Measurements from ENCODE around the gene EIF1B. TPM values are rescaled to one million over a fixed set of nuclear protein-coding genes. Genes with fewer than 3 reads are reported as not detected.

EIF1B gene
- total RNA-seq, 1 donor from 2014 or later, result 17.2 TPM

GRCh38 chr3:40307176-40307575, 2.3 kb upstream of the EIF1B start:
- H3K4me1 ChIP-seq (ENCODE audit: control insufficient read depth in 3 of 3, insufficient read depth in 3 of 3, low read length in 3 of 3), result peaks cover 13 to 37% (median 31%) of the 10 kb centered on the region in 3 donors
- no peak overlapping the region for H3K4me3 ChIP-seq (ENCODE audit: low read length in 3 of 3)
- peaks cover 0 to 12% (median 11%) of the 10 kb centered on the region in 3 donors for H3K36me3 ChIP-seq (ENCODE audit: control insufficient read depth in 3 of 3, insufficient read depth in 3 of 3, low read length in 3 of 3)
- H3K27me3 ChIP-seq (ENCODE audit: control insufficient read depth in 3 of 3, insufficient read depth in 3 of 3, low read length in 3 of 3), result no peaks in the 10 kb centered on the region
- no peak overlapping the region for H3K27ac ChIP-seq (ENCODE audit: low read depth, low read length)
- H3K9ac ChIP-seq (ENCODE audit: low read depth in 1 of 3, low read length in 3 of 3), result no peak overlapping the region
- H3K9me3 ChIP-seq (ENCODE audit: control insufficient read depth in 3 of 3, low read length in 3 of 3), result no peaks in the 10 kb centered on the region

DNA sequence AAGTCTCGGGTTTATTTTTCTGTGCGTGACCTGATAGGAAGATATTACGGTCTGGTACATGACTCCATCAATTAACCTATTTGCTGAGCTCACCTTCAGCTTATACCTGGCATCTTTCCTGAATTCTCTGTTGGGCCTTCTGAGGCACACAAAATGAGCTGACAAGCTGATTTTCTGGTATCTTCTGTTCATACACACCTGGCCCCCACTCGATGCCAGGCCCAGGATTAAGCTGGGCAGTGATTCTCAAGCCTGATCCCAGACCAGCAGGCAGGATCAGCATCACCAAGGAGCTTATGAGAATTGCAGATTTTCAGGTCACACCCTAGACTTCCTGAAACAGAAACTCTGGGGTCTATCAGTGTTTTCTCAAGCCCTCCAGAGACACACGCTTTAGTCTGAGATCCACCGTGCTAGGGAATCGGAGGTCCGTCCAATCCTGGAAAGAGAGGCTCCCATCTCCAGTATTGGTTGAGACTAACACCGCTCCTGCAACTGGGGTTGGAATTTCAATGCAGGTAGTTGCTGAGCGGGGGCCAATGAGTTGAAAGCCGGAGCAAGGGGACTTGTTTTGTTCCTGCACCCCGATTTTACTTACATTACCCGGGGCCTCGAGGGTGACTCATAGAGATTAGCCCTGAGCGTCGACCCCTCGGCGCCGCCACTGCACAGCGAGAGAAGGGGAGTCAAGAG, 636 bp upstream of the EIF1B start:
- no peaks in the 10 kb centered on the region for H3K27me3 ChIP-seq (ENCODE audit: control insufficient read depth in 3 of 3, insufficient read depth in 3 of 3, low read length in 3 of 3)
- peak overlapping the region; percentile 96 for H3K27ac ChIP-seq (ENCODE audit: low read depth, low read length)
- H3K9me3 ChIP-seq (ENCODE audit: control insufficient read depth in 3 of 3, low read length in 3 of 3), result no peaks in the 10 kb centered on the region
- peaks cover 12 to 33% (median 29%) of the 10 kb centered on the region in 3 donors for H3K4me1 ChIP-seq (ENCODE audit: control insufficient read depth in 3 of 3, insufficient read depth in 3 of 3, low read length in 3 of 3)
- peak overlapping the region; percentile 77 to 95 (median 86) for H3K9ac ChIP-seq (ENCODE audit: low read depth in 1 of 3, low read length in 3 of 3)
- peaks cover 5 to 27% (median 21%) of the 10 kb centered on the region in 3 donors for H3K36me3 ChIP-seq (ENCODE audit: control insufficient read depth in 3 of 3, insufficient read depth in 3 of 3, low read length in 3 of 3)
- peak overlapping the region; percentile 69 to 80 (median 71) for H3K4me3 ChIP-seq (ENCODE audit: low read length in 3 of 3)

GRCh38 chr3:40309925-40310695, 603 bp downstream of the EIF1B start:
- peak overlapping the region; percentile 96 for H3K27ac ChIP-seq (ENCODE audit: low read depth, low read length)
- H3K4me3 ChIP-seq (ENCODE audit: low read length in 3 of 3), result peak overlapping the region; percentile 68 to 94 (median 82)
- H3K9ac ChIP-seq (ENCODE audit: low read depth in 1 of 3, low read length in 3 of 3), result peak overlapping the region; percentile 92 to 94 (median 93)
- peaks cover 18 to 35% (median 30%) of the 10 kb centered on the region in 3 donors for H3K4me1 ChIP-seq (ENCODE audit: control insufficient read depth in 3 of 3, insufficient read depth in 3 of 3, low read length in 3 of 3)
- H3K36me3 ChIP-seq (ENCODE audit: control insufficient read depth in 3 of 3, insufficient read depth in 3 of 3, low read length in 3 of 3), result peaks cover 5 to 36% (median 21%) of the 10 kb centered on the region in 3 donors
- H3K27me3 ChIP-seq (ENCODE audit: control insufficient read depth in 3 of 3, insufficient read depth in 3 of 3, low read length in 3 of 3), result no peaks in the 10 kb centered on the region
- H3K9me3 ChIP-seq (ENCODE audit: control insufficient read depth in 3 of 3, low read length in 3 of 3), result no peaks in the 10 kb centered on the region

DNA sequence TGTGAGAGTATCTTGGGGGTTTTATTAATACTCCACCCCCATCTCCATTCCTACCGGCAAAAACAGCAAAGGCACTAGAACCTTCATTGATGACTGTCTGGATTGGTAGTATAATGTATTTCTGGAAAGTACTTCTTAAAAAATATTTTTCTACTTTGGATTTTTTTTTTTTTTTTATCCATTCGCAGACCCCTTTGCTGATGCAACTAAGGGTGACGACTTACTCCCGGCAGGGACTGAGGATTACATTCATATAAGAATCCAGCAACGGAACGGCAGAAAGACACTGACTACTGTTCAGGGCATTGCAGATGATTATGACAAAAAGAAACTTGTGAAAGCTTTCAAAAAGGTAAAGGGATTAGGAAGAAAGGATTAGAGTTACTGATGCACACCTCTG, 1.2 kb downstream of the EIF1B start:
- no peaks in the 10 kb centered on the region for H3K27me3 ChIP-seq (ENCODE audit: control insufficient read depth in 3 of 3, insufficient read depth in 3 of 3, low read length in 3 of 3)
- H3K9me3 ChIP-seq (ENCODE audit: control insufficient read depth in 3 of 3, low read length in 3 of 3), result no peaks in the 10 kb centered on the region
- H3K36me3 ChIP-seq (ENCODE audit: control insufficient read depth in 3 of 3, insufficient read depth in 3 of 3, low read length in 3 of 3), result peaks cover 5 to 36% (median 21%) of the 10 kb centered on the region in 3 donors
- peak overlapping the region; percentile 92 to 94 (median 93) for H3K9ac ChIP-seq (ENCODE audit: low read depth in 1 of 3, low read length in 3 of 3)
- peaks cover 18 to 35% (median 30%) of the 10 kb centered on the region in 3 donors for H3K4me1 ChIP-seq (ENCODE audit: control insufficient read depth in 3 of 3, insufficient read depth in 3 of 3, low read length in 3 of 3)
- peak overlapping the region; percentile 96 for H3K27ac ChIP-seq (ENCODE audit: low read depth, low read length)
- H3K4me3 ChIP-seq (ENCODE audit: low read length in 3 of 3), result peak overlapping the region; percentile 68 to 94 (median 82)

DNA sequence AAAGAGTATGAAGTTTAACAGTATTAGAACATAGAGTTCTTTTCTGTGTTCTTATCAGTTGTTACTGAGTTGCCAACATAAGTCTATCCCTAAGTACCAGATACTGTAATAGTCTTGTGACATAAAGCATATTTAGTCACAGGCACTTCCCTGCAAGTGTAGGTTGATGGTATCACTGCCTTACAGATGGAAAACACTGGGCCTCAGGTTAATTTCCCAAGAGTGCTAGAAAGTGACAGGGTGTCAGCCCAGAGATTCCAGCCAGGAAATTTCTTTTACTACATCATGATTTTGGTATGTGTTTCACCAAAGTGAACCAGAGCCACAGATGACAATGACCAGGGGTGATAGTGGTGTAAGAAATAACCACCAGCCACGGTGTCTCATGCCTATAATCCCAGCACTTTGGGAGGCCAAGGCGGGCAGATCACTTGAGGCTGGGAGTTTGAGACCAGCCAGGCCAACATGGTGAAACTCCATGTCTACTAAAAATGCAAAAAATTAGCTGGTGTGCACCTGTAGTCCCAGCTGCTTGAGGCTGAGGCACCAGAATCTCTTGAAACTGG, 3.2 kb downstream of the EIF1B start:
- Histone ChIP-seq H3K36me3 (ENCODE audit: control insufficient read depth in 3 of 3, insufficient read depth in 3 of 3, low read length in 3 of 3) (peaks cover 5 to 36% (median 21%) of the 10 kb centered on the region in 3 donors), H3K27me3 (ENCODE audit: control insufficient read depth in 3 of 3, insufficient read depth in 3 of 3, low read length in 3 of 3) (no peaks in the 10 kb centered on the region), H3K4me3 (ENCODE audit: low read length in 3 of 3) (no peak overlapping the region), H3K4me1 (ENCODE audit: control insufficient read depth in 3 of 3, insufficient read depth in 3 of 3, low read length in 3 of 3) (peaks cover 18 to 35% (median 30%) of the 10 kb centered on the region in 3 donors), H3K27ac (ENCODE audit: low read depth, low read length) (no peak overlapping the region), H3K9ac (ENCODE audit: low read depth in 1 of 3, low read length in 3 of 3) (peak overlapping the region in 2 of 3 donors; percentile 18 to 22), H3K9me3 (ENCODE audit: control insufficient read depth in 3 of 3, low read length in 3 of 3) (no peaks in the 10 kb centered on the region)

DNA sequence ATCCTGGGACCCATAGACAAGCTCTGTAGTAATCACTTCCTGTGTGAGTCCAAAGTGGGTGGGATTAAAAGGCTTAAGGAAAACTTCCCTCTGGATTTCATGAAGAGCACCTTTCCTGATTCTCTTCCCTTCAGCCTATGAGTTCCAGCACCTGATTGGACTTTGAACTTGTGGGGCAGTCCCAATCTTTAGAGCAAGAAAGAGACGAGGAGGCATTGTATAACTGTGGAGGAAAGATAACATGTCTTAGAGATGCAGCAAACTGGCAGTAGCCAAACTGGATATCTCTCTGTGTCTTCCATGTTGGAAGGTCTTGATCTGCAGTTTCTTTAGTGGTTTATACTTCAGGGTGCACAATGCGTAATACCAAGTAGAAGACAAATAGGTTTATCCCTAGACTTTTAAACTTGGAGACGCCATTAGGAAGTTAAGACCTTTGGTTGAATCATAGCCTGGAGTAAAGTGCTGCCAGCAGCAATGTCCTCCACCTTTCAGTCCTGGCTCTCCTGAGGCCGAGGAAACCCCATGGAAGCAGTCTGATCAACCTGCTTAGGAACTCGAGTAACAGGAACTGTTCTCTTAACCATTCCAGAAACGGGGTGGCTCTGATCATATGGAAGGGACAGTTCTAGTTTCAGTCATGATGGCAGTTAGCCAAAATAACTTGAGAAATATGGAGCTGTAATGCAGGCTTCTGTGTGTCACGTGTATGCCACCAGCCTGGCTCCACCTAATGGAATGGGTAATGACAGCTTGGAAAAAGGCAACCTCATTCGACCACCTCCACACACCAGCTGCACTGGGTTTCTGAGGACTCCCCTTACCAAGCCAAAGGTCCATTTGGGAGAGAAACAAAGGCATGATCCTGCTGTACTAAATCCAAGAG, 4.7 kb downstream of the EIF1B start:
- Histone ChIP-seq H3K4me3 (ENCODE audit: low read length in 3 of 3) (no peak overlapping the region), H3K27ac (ENCODE audit: low read depth, low read length) (no peak overlapping the region), H3K9ac (ENCODE audit: low read depth in 1 of 3, low read length in 3 of 3) (no peak overlapping the region), H3K36me3 (ENCODE audit: control insufficient read depth in 3 of 3, insufficient read depth in 3 of 3, low read length in 3 of 3) (peaks cover 5 to 36% (median 21%) of the 10 kb centered on the region in 3 donors), H3K9me3 (ENCODE audit: control insufficient read depth in 3 of 3, low read length in 3 of 3) (no peaks in the 10 kb centered on the region), H3K4me1 (ENCODE audit: control insufficient read depth in 3 of 3, insufficient read depth in 3 of 3, low read length in 3 of 3) (peaks cover 13 to 29% (median 24%) of the 10 kb centered on the region in 3 donors), H3K27me3 (ENCODE audit: control insufficient read depth in 3 of 3, insufficient read depth in 3 of 3, low read length in 3 of 3) (no peaks in the 10 kb centered on the region)

- Histone ChIP-seq H3K9ac (ENCODE audit: low read depth in 1 of 3, low read length in 3 of 3) (no peak overlapping the region), H3K36me3 (ENCODE audit: control insufficient read depth in 3 of 3, insufficient read depth in 3 of 3, low read length in 3 of 3) (peaks cover 5 to 24% (median 9%) of the 10 kb centered on the region in 3 donors), H3K27me3 (ENCODE audit: control insufficient read depth in 3 of 3, insufficient read depth in 3 of 3, low read length in 3 of 3) (no peaks in the 10 kb centered on the region), H3K4me1 (ENCODE audit: control insufficient read depth in 3 of 3, insufficient read depth in 3 of 3, low read length in 3 of 3) (peaks cover 12 to 23% (median 13%) of the 10 kb centered on the region in 3 donors), H3K4me3 (ENCODE audit: low read length in 3 of 3) (no peak overlapping the region), H3K9me3 (ENCODE audit: control insufficient read depth in 3 of 3, low read length in 3 of 3) (no peaks in the 10 kb centered on the region), H3K27ac (ENCODE audit: low read depth, low read length) (no peak overlapping the region)
Measured at GRCh38 chr3:40317061-40317855, 7.8 kb downstream of the EIF1B start.

DNA sequence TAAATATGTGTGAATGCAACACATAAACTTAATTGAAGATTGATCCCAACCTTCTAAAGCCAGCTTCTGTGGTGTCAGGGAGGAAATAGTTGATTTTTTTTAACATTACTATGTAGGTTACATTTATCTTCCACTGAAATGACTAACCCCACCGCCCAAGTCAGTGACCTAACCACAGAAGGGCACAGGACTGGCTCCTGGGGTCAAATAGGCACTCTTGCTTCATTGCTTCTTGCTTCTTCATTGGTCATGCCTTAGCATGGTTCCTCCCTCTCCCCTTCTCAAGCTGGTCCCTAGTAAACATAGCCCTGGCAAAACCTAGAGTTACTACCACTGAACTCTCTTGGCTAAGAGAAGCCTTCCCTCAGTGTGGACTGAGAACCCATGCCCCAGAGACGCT, 12.3 kb downstream of the EIF1B start:
- H3K9ac ChIP-seq (ENCODE audit: low read depth in 1 of 3, low read length in 3 of 3), result no peak overlapping the region
- no peak overlapping the region for H3K4me3 ChIP-seq (ENCODE audit: low read length in 3 of 3)
- no peaks in the 10 kb centered on the region for H3K9me3 ChIP-seq (ENCODE audit: control insufficient read depth in 3 of 3, low read length in 3 of 3)
- H3K36me3 ChIP-seq (ENCODE audit: control insufficient read depth in 3 of 3, insufficient read depth in 3 of 3, low read length in 3 of 3), result no peaks in the 10 kb centered on the region
- no peaks in the 10 kb centered on the region for H3K4me1 ChIP-seq (ENCODE audit: control insufficient read depth in 3 of 3, insufficient read depth in 3 of 3, low read length in 3 of 3)
- H3K27ac ChIP-seq (ENCODE audit: low read depth, low read length), result no peak overlapping the region
- H3K27me3 ChIP-seq (ENCODE audit: control insufficient read depth in 3 of 3, insufficient read depth in 3 of 3, low read length in 3 of 3), result no peaks in the 10 kb centered on the region

DNA sequence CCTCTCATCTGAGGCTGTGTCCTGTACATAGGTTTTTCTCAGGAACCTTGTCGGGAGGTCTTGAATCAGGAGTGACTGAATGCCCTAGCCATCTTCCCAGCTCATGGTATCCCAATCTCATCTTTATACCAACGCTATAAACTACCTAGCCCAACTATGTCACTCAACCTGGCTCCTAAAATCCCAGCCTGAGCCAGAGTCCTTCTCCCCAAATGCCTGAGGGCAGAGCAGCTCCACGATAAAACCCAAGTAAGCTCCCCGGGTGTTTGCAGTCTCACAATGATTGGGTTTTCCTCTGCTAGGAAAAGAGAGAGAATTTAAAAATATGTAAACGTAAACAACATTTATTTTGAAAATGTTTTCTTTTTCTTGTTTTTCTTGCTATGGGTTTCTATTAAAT, 14.4 kb downstream of the EIF1B start:
- no peak overlapping the region for H3K9ac ChIP-seq (ENCODE audit: low read depth in 1 of 3, low read length in 3 of 3)
- no peak overlapping the region for H3K27ac ChIP-seq (ENCODE audit: low read depth, low read length)
- no peaks in the 10 kb centered on the region for H3K36me3 ChIP-seq (ENCODE audit: control insufficient read depth in 3 of 3, insufficient read depth in 3 of 3, low read length in 3 of 3)
- no peaks in the 10 kb centered on the region for H3K9me3 ChIP-seq (ENCODE audit: control insufficient read depth in 3 of 3, low read length in 3 of 3)
- H3K4me1 ChIP-seq (ENCODE audit: control insufficient read depth in 3 of 3, insufficient read depth in 3 of 3, low read length in 3 of 3), result peaks cover 0 to 3% (median 0%) of the 10 kb centered on the region in 3 donors
- no peaks in the 10 kb centered on the region for H3K27me3 ChIP-seq (ENCODE audit: control insufficient read depth in 3 of 3, insufficient read depth in 3 of 3, low read length in 3 of 3)
- no peak overlapping the region for H3K4me3 ChIP-seq (ENCODE audit: low read length in 3 of 3)

Data from skeletal muscle tissue (tissue), 4 donors.